Measurements from ENCODE around the gene TP53I13. TPM values are rescaled to one million over a fixed set of nuclear protein-coding genes. Genes with fewer than 3 reads are reported as not detected.

The TP53I13 gene
- total RNA-seq, 1 experiment from 2014 or later = 28.1 TPM

- Histone ChIP-seq H2BK120ac (ENCODE audit: low read depth, low read length, poor library complexity, severe bottlenecking) (no peak overlapping the region), H3K79me2 (ENCODE audit: insufficient read depth, low read length) (no peaks in the 10 kb centered on the region), H3K23ac (ENCODE audit: insufficient read length, low read depth, low read length) (no peak overlapping the region), H3K4me2 (ENCODE audit: insufficient read depth, insufficient read length, low read length) (peak overlapping the region; percentile 64), H3K9me3 (ENCODE audit: control insufficient read depth, low read depth, low read length) (no peaks in the 10 kb centered on the region), H3K4me1 (ENCODE audit: insufficient read depth, low read length) (no peaks in the 10 kb centered on the region), H4K5ac (ENCODE audit: insufficient read length, low read depth, low read length) (no peak overlapping the region), H4K20me1 (ENCODE audit: control insufficient read depth, insufficient read depth, insufficient read length) (no peaks in the 10 kb centered on the region), H3K18ac (ENCODE audit: insufficient read length, low read depth, low read length) (no peak overlapping the region), H2BK15ac (ENCODE audit: low read depth, low read length) (no peak overlapping the region), H4K91ac (ENCODE audit: insufficient read length, low read depth, low read length) (no peak overlapping the region), H2BK12ac (ENCODE audit: insufficient read length, low read depth, low read length) (no peak overlapping the region), H4K8ac (replicated peaks; ENCODE audit: insufficient read length, low read depth, low read length) (no peak overlapping the region), H2AK5ac (ENCODE audit: insufficient read length, low read length) (no peak overlapping the region), H3K9ac (ENCODE audit: extremely low read depth, insufficient read length, low read length) (no peak overlapping the region), H2AFZ (ENCODE audit: low read length) (no peak overlapping the region), H2BK20ac (ENCODE audit: low read depth, low read length, poor library complexity, severe bottlenecking) (no peak overlapping the region), H3K56ac (ENCODE audit: insufficient read length, low read depth, low read length) (no peak overlapping the region), H3K79me1 (ENCODE audit: insufficient read depth, low read depth, low read length, poor library complexity, severe bottlenecking) (no peaks in the 10 kb centered on the region), H3T11ph (ENCODE audit: low read length) (no peak overlapping the region), H3K14ac (ENCODE audit: insufficient read depth, low read length) (no peak overlapping the region), H3K27me3 (ENCODE audit: insufficient read depth, low read length) (peaks cover 8% of the 10 kb centered on the region; the same call in 1 of the 2 replicates), H3K23me2 (ENCODE audit: insufficient read length, low read depth, low read length, poor library complexity, severe bottlenecking) (peaks cover 23% of the 10 kb centered on the region), H3K4ac (ENCODE audit: low read depth, low read length) (no peak overlapping the region), H3K27ac (ENCODE audit: insufficient read length, low read depth, low read length) (no peak overlapping the region), H2BK5ac (ENCODE audit: insufficient read length, low read length) (no peak overlapping the region)
- H3K36me3 Mint-ChIP-seq (ENCODE audit: insufficient read depth in 1 of 3, low read depth in 3 of 3) = peaks cover 3 to 18% (median 16%) of the 10 kb centered on the region in 3 experiments; a peak in 6 of 7 replicates
- peaks cover 40% of the 10 kb centered on the region for H3K27me3 Mint-ChIP-seq (ENCODE audit: low read depth)
- no peaks in the 10 kb centered on the region; a peak in 1 of 5 replicates for H3K9me3 Mint-ChIP-seq
- TF ChIP-seq CTCF (conservative IDR thresholded peaks at IDR 0.05) = no peak
- H3K4me3 Mint-ChIP-seq = peak overlapping the region; percentile 75 to 89
- no CpG with 5 or more reads among the region's 14 CpGs for WGBS (ENCODE audit: extremely low coverage, insufficient read length, low lambda C conversion rate)
- no peak for DNase-seq
- H3K27ac Mint-ChIP-seq = peak overlapping the region in 1 of 3 experiments; percentile 87; a peak in 1 of 7 replicates
- peaks cover 13 to 24% of the 10 kb centered on the region in 2 experiments for H3K4me1 Mint-ChIP-seq
Observed at GRCh38 chr17:29569245-29569950, 897 bp downstream of the TP53I13 start.

Data from H9 (cell line).